ENCODE data around the gene CARS1.

Gene CARS1

DNA sequence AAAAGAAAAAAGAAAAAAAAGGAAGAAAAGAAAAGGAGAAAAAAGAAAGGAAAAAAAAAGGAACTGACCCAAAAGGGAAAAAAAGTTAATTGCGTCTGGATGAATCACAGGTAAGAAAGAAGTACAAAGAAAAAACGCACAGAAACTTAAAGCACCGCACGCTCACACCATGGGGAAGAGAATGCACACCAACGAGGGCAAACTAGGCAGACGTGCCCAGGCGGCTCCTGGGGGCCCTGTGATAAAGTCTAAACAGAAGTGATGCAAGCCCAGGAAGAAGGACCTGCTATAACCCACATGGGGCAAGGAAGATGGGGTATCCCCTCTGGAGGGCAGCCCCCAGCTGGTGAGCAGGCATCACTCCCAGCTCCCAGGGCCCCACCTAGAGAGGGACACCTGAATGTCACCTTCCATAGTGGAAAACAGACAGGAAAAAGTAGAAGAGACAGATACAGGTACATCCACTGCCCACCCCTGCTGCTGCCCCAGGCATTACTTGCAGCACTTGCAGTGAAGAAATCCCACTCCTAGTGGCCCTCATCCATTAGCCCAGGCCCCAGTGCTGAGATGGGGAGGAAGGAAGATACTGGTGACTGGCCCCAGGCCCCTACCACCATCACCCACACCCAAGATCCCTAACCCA, 94.0 kb downstream of the CARS1 start:
- Histone ChIP-seq H2AFZ (ENCODE audit: low read length) (no peak overlapping the region), H3K36me3 (ENCODE audit: insufficient read depth, low read length) (peaks cover 96% of the 10 kb centered on the region), H3K4me1 (ENCODE audit: insufficient read depth, low read length, poor library complexity, severe bottlenecking) (no peaks in the 10 kb centered on the region), H3K9me2 (replicated peaks; ENCODE audit: low read depth, low read length) (no peaks in the 10 kb centered on the region), H3K9ac (ENCODE audit: low read depth, low read length, poor library complexity, severe bottlenecking) (no peak overlapping the region), H3K4me2 (ENCODE audit: low read depth, low read length, poor library complexity, severe bottlenecking) (no peak overlapping the region), H3K4me3 (ENCODE audit: low read length, poor library complexity, severe bottlenecking) (no peak overlapping the region), H3K9me3 (ENCODE audit: insufficient read depth, low read depth, low read length) (no peaks in the 10 kb centered on the region), H3K27me3 (ENCODE audit: insufficient read depth, low read length, poor library complexity, severe bottlenecking) (no peaks in the 10 kb centered on the region), H4K20me1 (ENCODE audit: insufficient read depth, low read length, poor library complexity, severe bottlenecking) (peaks cover 16% of the 10 kb centered on the region), H3F3A (ENCODE audit: low read depth) (no peaks in the 10 kb centered on the region), H3K79me2 (ENCODE audit: insufficient read depth, low read length) (peaks cover 62% of the 10 kb centered on the region; the same call in 1 of the 2 replicates)
- TF ChIP-seq, protein P1, sequence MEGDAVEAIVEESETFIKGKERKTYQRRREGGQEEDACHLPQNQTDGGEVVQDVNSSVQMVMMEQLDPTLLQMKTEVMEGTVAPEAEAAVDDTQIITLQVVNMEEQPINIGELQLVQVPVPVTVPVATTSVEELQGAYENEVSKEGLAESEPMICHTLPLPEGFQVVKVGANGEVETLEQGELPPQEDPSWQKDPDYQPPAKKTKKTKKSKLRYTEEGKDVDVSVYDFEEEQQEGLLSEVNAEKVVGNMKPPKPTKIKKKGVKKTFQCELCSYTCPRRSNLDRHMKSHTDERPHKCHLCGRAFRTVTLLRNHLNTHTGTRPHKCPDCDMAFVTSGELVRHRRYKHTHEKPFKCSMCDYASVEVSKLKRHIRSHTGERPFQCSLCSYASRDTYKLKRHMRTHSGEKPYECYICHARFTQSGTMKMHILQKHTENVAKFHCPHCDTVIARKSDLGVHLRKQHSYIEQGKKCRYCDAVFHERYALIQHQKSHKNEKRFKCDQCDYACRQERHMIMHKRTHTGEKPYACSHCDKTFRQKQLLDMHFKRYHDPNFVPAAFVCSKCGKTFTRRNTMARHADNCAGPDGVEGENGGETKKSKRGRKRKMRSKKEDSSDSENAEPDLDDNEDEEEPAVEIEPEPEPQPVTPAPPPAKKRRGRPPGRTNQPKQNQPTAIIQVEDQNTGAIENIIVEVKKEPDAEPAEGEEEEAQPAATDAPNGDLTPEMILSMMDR (conservative IDR thresholded peaks at IDR 0.05; ENCODE audit: low read length): no peak
- TF ChIP-seq EZH2phosphoT487 (IDR thresholded peaks at IDR 0.05; ENCODE audit: borderline replicate concordance): no peak

DNA sequence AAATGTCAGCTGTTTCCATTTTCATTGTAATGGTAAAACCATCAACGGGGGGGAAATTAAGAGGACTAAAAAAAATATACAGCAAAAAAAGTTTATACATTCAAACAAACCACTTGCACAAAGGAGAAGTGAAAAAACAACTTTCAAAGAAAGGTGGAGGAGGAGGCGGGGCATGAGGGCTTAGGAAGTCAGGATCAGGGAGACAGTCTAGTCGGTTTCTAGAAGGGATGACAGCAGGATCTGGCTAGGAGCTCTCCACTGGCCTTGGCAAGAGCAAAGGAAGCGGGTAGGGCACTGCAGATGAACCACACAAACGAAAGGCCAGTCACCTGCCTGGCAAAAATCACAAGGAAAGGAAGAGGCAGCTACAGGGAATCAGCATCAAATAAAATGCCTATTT, 96.1 kb downstream of the CARS1 start:
- Histone ChIP-seq H3K9me2 (replicated peaks; ENCODE audit: low read depth, low read length) (no peaks in the 10 kb centered on the region), H3K9me3 (ENCODE audit: insufficient read depth, low read depth, low read length) (no peaks in the 10 kb centered on the region), H3K4me1 (ENCODE audit: insufficient read depth, low read length, poor library complexity, severe bottlenecking) (no peaks in the 10 kb centered on the region), H3K4me2 (ENCODE audit: low read depth, low read length, poor library complexity, severe bottlenecking) (no peak overlapping the region), H4K20me1 (ENCODE audit: insufficient read depth, low read length, poor library complexity, severe bottlenecking) (peaks cover 13% of the 10 kb centered on the region), H3K9ac (ENCODE audit: low read depth, low read length, poor library complexity, severe bottlenecking) (no peak overlapping the region), H3F3A (ENCODE audit: low read depth) (no peaks in the 10 kb centered on the region), H3K4me3 (ENCODE audit: low read length, poor library complexity, severe bottlenecking) (no peak overlapping the region), H2AFZ (ENCODE audit: low read length) (no peak overlapping the region), H3K36me3 (ENCODE audit: insufficient read depth, low read length) (peaks cover 98% of the 10 kb centered on the region), H3K79me2 (ENCODE audit: insufficient read depth, low read length) (peaks cover 44% of the 10 kb centered on the region; the same call in 1 of the 2 replicates), H3K27me3 (ENCODE audit: insufficient read depth, low read length, poor library complexity, severe bottlenecking) (no peaks in the 10 kb centered on the region)
- TF ChIP-seq EZH2phosphoT487 (IDR thresholded peaks at IDR 0.05; ENCODE audit: borderline replicate concordance): no peak
- TF ChIP-seq, protein P1 (conservative IDR thresholded peaks at IDR 0.05; ENCODE audit: low read length): no peak

DNA sequence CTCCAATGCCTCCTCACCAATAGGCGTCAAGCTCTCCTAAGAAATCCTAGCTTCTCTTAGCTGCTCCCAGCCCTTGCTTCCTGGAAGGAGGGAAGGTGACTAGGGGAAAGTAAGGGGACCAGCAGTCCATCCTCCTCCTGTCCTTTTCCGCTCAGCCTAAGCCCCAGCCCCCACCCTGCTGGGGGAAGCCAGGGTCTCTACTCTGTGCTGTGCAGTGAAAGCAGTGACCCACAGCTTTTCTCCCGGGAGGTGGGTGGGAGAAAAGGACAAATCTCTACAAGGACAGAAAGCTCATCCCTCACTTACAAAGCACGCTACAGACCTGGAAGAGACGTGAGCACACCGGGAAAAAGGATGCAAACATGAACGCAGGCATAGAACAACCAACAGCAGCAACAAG, 97.1 kb downstream of the CARS1 start:
- H3K79me2 ChIP-seq (ENCODE audit: insufficient read depth, low read length): peaks cover 36% of the 10 kb centered on the region; the same call in 1 of the 2 replicates
- H3K36me3 ChIP-seq (ENCODE audit: insufficient read depth, low read length): peaks cover 98% of the 10 kb centered on the region
- H3K4me1 ChIP-seq (ENCODE audit: insufficient read depth, low read length, poor library complexity, severe bottlenecking): no peaks in the 10 kb centered on the region
- no peak overlapping the region for H3K9ac ChIP-seq (ENCODE audit: low read depth, low read length, poor library complexity, severe bottlenecking)
- H3K4me2 ChIP-seq (ENCODE audit: low read depth, low read length, poor library complexity, severe bottlenecking): no peak overlapping the region
- H3F3A ChIP-seq (ENCODE audit: low read depth): no peaks in the 10 kb centered on the region
- H3K9me2 ChIP-seq (replicated peaks; ENCODE audit: low read depth, low read length): no peaks in the 10 kb centered on the region
- H4K20me1 ChIP-seq (ENCODE audit: insufficient read depth, low read length, poor library complexity, severe bottlenecking): peaks cover 8% of the 10 kb centered on the region
- no peaks in the 10 kb centered on the region for H3K9me3 ChIP-seq (ENCODE audit: insufficient read depth, low read depth, low read length)
- H3K4me3 ChIP-seq (ENCODE audit: low read length, poor library complexity, severe bottlenecking): no peak overlapping the region
- H2AFZ ChIP-seq (ENCODE audit: low read length): no peak overlapping the region
- TF ChIP-seq, protein P1 (conservative IDR thresholded peaks at IDR 0.05; ENCODE audit: low read length): no peak
- TF ChIP-seq EZH2phosphoT487 (IDR thresholded peaks at IDR 0.05; ENCODE audit: borderline replicate concordance): no peak
- no peaks in the 10 kb centered on the region for H3K27me3 ChIP-seq (ENCODE audit: insufficient read depth, low read length, poor library complexity, severe bottlenecking)
